ENCODE data around the gene MICAL3.
A peak's percentile ranks its signal among the peaks of the same experiment; 100 is the strongest.

MICAL3 gene

GRCh38 chr22:17972385-17973191 is 51.8 kb downstream of the MICAL3 start:
- Histone ChIP-seq H3K27me3 (ENCODE audit: insufficient read depth, poor library complexity, severe bottlenecking) (no peaks in the 10 kb centered on the region), H3K4me3 (ENCODE audit: severe bottlenecking) (no peak overlapping the region), H3K9me3 (ENCODE audit: severe bottlenecking) (no peaks in the 10 kb centered on the region), H3K36me3 (ENCODE audit: low read depth) (peaks cover 15% of the 10 kb centered on the region; the same call in 1 of the 2 replicates), H3K4me1 (ENCODE audit: insufficient read depth, poor library complexity, severe bottlenecking) (peaks cover 42% of the 10 kb centered on the region), H3K27ac (ENCODE audit: poor library complexity, severe bottlenecking) (peak overlapping the region; percentile 93)
- peak; percentile 81 for ATAC-seq (ENCODE audit: low read depth)
- DNase-seq (ENCODE audit: low spot score) = no peak
- no peak for TF ChIP-seq CTCF (IDR thresholded peaks at IDR 0.05; ENCODE audit: poor library complexity, severe bottlenecking)

GRCh38 chr22:17971711-17972110 is 52.6 kb downstream of the MICAL3 start:
- peak overlapping the region; percentile 93 for H3K27ac ChIP-seq (ENCODE audit: poor library complexity, severe bottlenecking)
- H3K36me3 ChIP-seq (ENCODE audit: low read depth) = peaks cover 15% of the 10 kb centered on the region; the same call in 1 of the 2 replicates
- peaks cover 42% of the 10 kb centered on the region for H3K4me1 ChIP-seq (ENCODE audit: insufficient read depth, poor library complexity, severe bottlenecking)

GRCh38 chr22:17970201-17970708 is 54.1 kb downstream of the MICAL3 start:
- H3K27ac ChIP-seq (ENCODE audit: poor library complexity, severe bottlenecking) = peak overlapping the region; percentile 93

More at GRCh38 chr22:17971711-17972110, 52.6 kb downstream of the MICAL3 start:
- ATAC-seq (ENCODE audit: low read depth) (no peak), DNase-seq (ENCODE audit: low spot score) (no peak)
- H3K4me3 ChIP-seq (ENCODE audit: severe bottlenecking) = no peak overlapping the region
- H3K9me3 ChIP-seq (ENCODE audit: severe bottlenecking) = no peaks in the 10 kb centered on the region
- H3K27me3 ChIP-seq (ENCODE audit: insufficient read depth, poor library complexity, severe bottlenecking) = no peaks in the 10 kb centered on the region
- no peak for TF ChIP-seq CTCF (IDR thresholded peaks at IDR 0.05; ENCODE audit: poor library complexity, severe bottlenecking)

GRCh38 chr22:17969701-17970113 is 54.7 kb downstream of the MICAL3 start:
- H3K9me3 ChIP-seq (ENCODE audit: severe bottlenecking) = no peaks in the 10 kb centered on the region
- H3K36me3 ChIP-seq (ENCODE audit: low read depth) = peaks cover 15% of the 10 kb centered on the region; the same call in 1 of the 2 replicates
- peak overlapping the region; percentile 93 for H3K27ac ChIP-seq (ENCODE audit: poor library complexity, severe bottlenecking)
- ATAC-seq (ENCODE audit: low read depth) (peak; percentile 43), DNase-seq (ENCODE audit: low spot score) (no peak)
- TF ChIP-seq CTCF (IDR thresholded peaks at IDR 0.05; ENCODE audit: poor library complexity, severe bottlenecking) = no peak
- peaks cover 42% of the 10 kb centered on the region for H3K4me1 ChIP-seq (ENCODE audit: insufficient read depth, poor library complexity, severe bottlenecking)
- no peak overlapping the region for H3K4me3 ChIP-seq (ENCODE audit: severe bottlenecking)
- no peaks in the 10 kb centered on the region for H3K27me3 ChIP-seq (ENCODE audit: insufficient read depth, poor library complexity, severe bottlenecking)

More at GRCh38 chr22:17970201-17970708, 54.1 kb downstream of the MICAL3 start:
- Histone ChIP-seq H3K9me3 (ENCODE audit: severe bottlenecking) (no peaks in the 10 kb centered on the region), H3K4me1 (ENCODE audit: insufficient read depth, poor library complexity, severe bottlenecking) (peaks cover 42% of the 10 kb centered on the region), H3K4me3 (ENCODE audit: severe bottlenecking) (no peak overlapping the region), H3K36me3 (ENCODE audit: low read depth) (peaks cover 15% of the 10 kb centered on the region; the same call in 1 of the 2 replicates), H3K27me3 (ENCODE audit: insufficient read depth, poor library complexity, severe bottlenecking) (no peaks in the 10 kb centered on the region)
- TF ChIP-seq CTCF (IDR thresholded peaks at IDR 0.05; ENCODE audit: poor library complexity, severe bottlenecking) = no peak
- no peak for ATAC-seq (ENCODE audit: low read depth)
- no peak for DNase-seq (ENCODE audit: low spot score)
